Measurements from ENCODE around the gene KCNT1. TPM values are rescaled to one million over a fixed set of nuclear protein-coding genes. Genes with fewer than 3 reads are reported as not detected.

Gene KCNT1
- total RNA-seq, 1 experiment from 2014 or later, result not detected

- Histone ChIP-seq H2AFZ (no peak overlapping the region), H3K27me3 (ENCODE audit: insufficient read depth, low read depth) (no peaks in the 10 kb centered on the region), H3K79me2 (ENCODE audit: low read depth) (no peaks in the 10 kb centered on the region), H3K36me3 (ENCODE audit: low read depth) (no peaks in the 10 kb centered on the region), H3K27ac (no peak overlapping the region), H3F3A (ENCODE audit: insufficient read depth, low read depth) (no peaks in the 10 kb centered on the region), H3K4me3 (no peak overlapping the region), H3K9me3 (ENCODE audit: insufficient read depth, low read depth) (no peaks in the 10 kb centered on the region), H3K4me1 (replicated peaks; ENCODE audit: insufficient read depth) (no peaks in the 10 kb centered on the region), H3K9me2 (ENCODE audit: insufficient read depth) (no peaks in the 10 kb centered on the region), H3K4me2 (no peak overlapping the region), H4K20me1 (ENCODE audit: insufficient read depth) (no peaks in the 10 kb centered on the region)
- BruUV-seq (replicated peaks), result no TSS peak
- intact Hi-C loops (cut with micrococcal nuclease; ENCODE audit: unreplicated experiment), result no loop called here
- ChIA-PET CTCF (no interaction called here), POLR2A (ENCODE audit: unreplicated experiment) (no interaction called here)
- DNase-seq, result no peak
- TF ChIP-seq EZH2 (IDR thresholded peaks at IDR 0.05; ENCODE audit: low read depth), result no peak
- no peak for TF ChIP-seq CTCF (conservative IDR thresholded peaks at IDR 0.05)
Measured at GRCh38 chr9:135801070-135801469, 99.1 kb downstream of the KCNT1 start.

- POLR2A ChIA-PET (ENCODE audit: unreplicated experiment), result interaction anchor here (0.6 kb wide), 1 partner anchor 13 kb away, joined by 4 read pairs; no protein-coding TSS in a partner anchor
Measured at GRCh38 chr9:135802876-135803419, 101.0 kb downstream of the KCNT1 start.

DNA sequence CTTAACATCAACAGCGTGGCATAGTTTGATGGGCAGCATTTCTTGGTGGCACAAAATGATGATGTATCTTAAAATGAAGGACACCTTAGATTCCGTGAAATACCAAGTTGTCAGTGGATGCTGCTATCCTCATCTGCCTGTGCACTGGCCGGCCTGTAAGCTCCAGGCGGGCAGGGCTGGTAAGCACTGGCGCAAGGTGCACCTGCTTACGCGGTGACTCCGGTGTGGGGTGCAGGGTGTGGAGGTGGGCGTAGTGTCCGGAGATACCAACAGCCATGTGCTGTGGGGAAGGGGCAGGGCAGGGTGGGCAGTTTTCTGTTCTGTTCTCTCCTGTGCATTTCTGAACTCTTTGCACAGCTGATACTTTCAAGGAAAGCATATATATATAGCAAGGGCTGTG lies 101.5 kb downstream of the KCNT1 start:
- no peaks in the 10 kb centered on the region for H4K20me1 ChIP-seq (ENCODE audit: insufficient read depth)
- BruUV-seq (replicated peaks), result no TSS peak
- no peak overlapping the region for H3K4me3 ChIP-seq
- no peaks in the 10 kb centered on the region for H3K4me1 ChIP-seq (replicated peaks; ENCODE audit: insufficient read depth)
- no peak for DNase-seq
- no peaks in the 10 kb centered on the region for H3F3A ChIP-seq (ENCODE audit: insufficient read depth, low read depth)
- POLR2A ChIA-PET (ENCODE audit: unreplicated experiment), result no interaction called here
- H3K4me2 ChIP-seq, result no peak overlapping the region
- no peak overlapping the region for H3K27ac ChIP-seq
- CTCF ChIA-PET, result no interaction called here
- no peaks in the 10 kb centered on the region for H3K36me3 ChIP-seq (ENCODE audit: low read depth)
- no peak overlapping the region for H2AFZ ChIP-seq
- H3K27me3 ChIP-seq (ENCODE audit: insufficient read depth, low read depth), result no peaks in the 10 kb centered on the region
- no peaks in the 10 kb centered on the region for H3K9me2 ChIP-seq (ENCODE audit: insufficient read depth)
- TF ChIP-seq EZH2 (IDR thresholded peaks at IDR 0.05; ENCODE audit: low read depth), result no peak
- TF ChIP-seq CTCF (conservative IDR thresholded peaks at IDR 0.05), result no peak
- H3K9me3 ChIP-seq (ENCODE audit: insufficient read depth, low read depth), result no peaks in the 10 kb centered on the region
- intact Hi-C loops (cut with micrococcal nuclease; ENCODE audit: unreplicated experiment), result no loop called here
- H3K79me2 ChIP-seq (ENCODE audit: low read depth), result no peaks in the 10 kb centered on the region

More at GRCh38 chr9:135802876-135803419, 101.0 kb downstream of the KCNT1 start:
- DNase-seq, result no peak
- no TSS peak for BruUV-seq (replicated peaks)
- TF ChIP-seq CTCF (conservative IDR thresholded peaks at IDR 0.05), result no peak
- no peak for TF ChIP-seq EZH2 (IDR thresholded peaks at IDR 0.05; ENCODE audit: low read depth)
- Histone ChIP-seq H3F3A (ENCODE audit: insufficient read depth, low read depth) (no peaks in the 10 kb centered on the region), H3K36me3 (ENCODE audit: low read depth) (no peaks in the 10 kb centered on the region), H2AFZ (no peak overlapping the region), H3K79me2 (ENCODE audit: low read depth) (no peaks in the 10 kb centered on the region), H3K4me3 (no peak overlapping the region), H3K27ac (no peak overlapping the region), H3K9me2 (ENCODE audit: insufficient read depth) (no peaks in the 10 kb centered on the region), H3K9me3 (ENCODE audit: insufficient read depth, low read depth) (no peaks in the 10 kb centered on the region), H3K4me2 (no peak overlapping the region), H3K27me3 (ENCODE audit: insufficient read depth, low read depth) (no peaks in the 10 kb centered on the region), H3K4me1 (replicated peaks; ENCODE audit: insufficient read depth) (no peaks in the 10 kb centered on the region), H4K20me1 (ENCODE audit: insufficient read depth) (no peaks in the 10 kb centered on the region)
- CTCF ChIA-PET, result no interaction called here
- intact Hi-C loops (cut with micrococcal nuclease; ENCODE audit: unreplicated experiment), result no loop called here
